ENCODE data around the gene RDH11. TPM values are rescaled to one million over a fixed set of nuclear protein-coding genes. Genes with fewer than 3 reads are reported as not detected.

The RDH11 gene
- total RNA-seq, 6 experiments from 2014 or later = 46.1 to 51.9 (median 49.6) TPM

- TF ChIP-seq CTCF (IDR thresholded peaks at IDR 0.05) = no peak
- no peak for DNase-seq
- Mint-ChIP-seq H3K27me3 (ENCODE audit: insufficient read depth) (peaks cover under 1% of the 10 kb centered on the region; the same call in 1 of the 2 replicates), H3K4me3 (no peak overlapping the region), H3K9me3 (no peaks in the 10 kb centered on the region), H3K4me1 (ENCODE audit: low read depth) (peaks cover 21% of the 10 kb centered on the region), H3K36me3 (ENCODE audit: low read depth) (peaks cover 62% of the 10 kb centered on the region), H3K27ac (no peak overlapping the region)
These were observed 5.6 kb downstream of the RDH11 start for GRCh38 chr14:67690011-67690410.

GRCh38 chr14:67683842-67684241, 11.7 kb downstream of the RDH11 start:
- H3K4me1 Mint-ChIP-seq (ENCODE audit: low read depth) = peaks cover 18% of the 10 kb centered on the region
- no peaks in the 10 kb centered on the region for H3K27me3 Mint-ChIP-seq (ENCODE audit: insufficient read depth)
- peaks cover 52% of the 10 kb centered on the region for H3K36me3 Mint-ChIP-seq (ENCODE audit: low read depth)
- no peak for DNase-seq
- no peaks in the 10 kb centered on the region for H3K9me3 Mint-ChIP-seq
- TF ChIP-seq CTCF (IDR thresholded peaks at IDR 0.05) = no peak
- H3K4me3 Mint-ChIP-seq = no peak overlapping the region
- no peak overlapping the region for H3K27ac Mint-ChIP-seq

- Mint-ChIP-seq H3K36me3 (ENCODE audit: low read depth) (peaks cover 48% of the 10 kb centered on the region), H3K27me3 (ENCODE audit: insufficient read depth) (no peaks in the 10 kb centered on the region), H3K4me1 (ENCODE audit: low read depth) (peaks cover 18% of the 10 kb centered on the region), H3K9me3 (no peaks in the 10 kb centered on the region), H3K27ac (peak overlapping the region; percentile 84), H3K4me3 (no peak overlapping the region)
- TF ChIP-seq CTCF (IDR thresholded peaks at IDR 0.05) = no peak
- DNase-seq = no peak
These were observed 14.6 kb downstream of the RDH11 start for GRCh38 chr14:67680941-67681340.

GRCh38 chr14:67680121-67680602, 15.4 kb downstream of the RDH11 start:
- no peaks in the 10 kb centered on the region for H3K27me3 Mint-ChIP-seq (ENCODE audit: insufficient read depth)
- peak; percentile 90 for DNase-seq
- H3K4me3 Mint-ChIP-seq = 0 out of 2 replicates have a peak overlapping the region, but pooled peaks have one; percentile 15
- H3K4me1 Mint-ChIP-seq (ENCODE audit: low read depth) = peaks cover 18% of the 10 kb centered on the region
- H3K36me3 Mint-ChIP-seq (ENCODE audit: low read depth) = peaks cover 40% of the 10 kb centered on the region
- H3K27ac Mint-ChIP-seq = peak overlapping the region; percentile 84
- TF ChIP-seq CTCF (IDR thresholded peaks at IDR 0.05) = no peak
- H3K9me3 Mint-ChIP-seq = no peaks in the 10 kb centered on the region

- no peak for DNase-seq
- Mint-ChIP-seq H3K27me3 (ENCODE audit: insufficient read depth) (no peaks in the 10 kb centered on the region), H3K4me1 (ENCODE audit: low read depth) (peaks cover 18% of the 10 kb centered on the region), H3K27ac (no peak overlapping the region; the same call in 1 of the 2 replicates), H3K36me3 (ENCODE audit: low read depth) (peaks cover 36% of the 10 kb centered on the region), H3K4me3 (no peak overlapping the region), H3K9me3 (no peaks in the 10 kb centered on the region)
- TF ChIP-seq CTCF (IDR thresholded peaks at IDR 0.05) = no peak
These were observed 16.6 kb downstream of the RDH11 start for GRCh38 chr14:67679006-67679405.

- no peaks in the 10 kb centered on the region for H3K27me3 Mint-ChIP-seq (ENCODE audit: insufficient read depth)
- H3K4me3 Mint-ChIP-seq = peak overlapping the region; percentile 92
- peak overlapping the region; percentile 90 for H3K27ac Mint-ChIP-seq
- H3K9me3 Mint-ChIP-seq = no peaks in the 10 kb centered on the region
- peaks cover 21% of the 10 kb centered on the region for H3K4me1 Mint-ChIP-seq (ENCODE audit: low read depth)
- no peak for TF ChIP-seq CTCF (IDR thresholded peaks at IDR 0.05)
- H3K36me3 Mint-ChIP-seq (ENCODE audit: low read depth) = peaks cover 21% of the 10 kb centered on the region
- DNase-seq = no peak
These were observed 20.4 kb downstream of the RDH11 start for GRCh38 chr14:67675219-67675582.
